MM.1S (cell line): ENCODE measurements around the gene HECTD4.

Experiments
- CTCF ChIP-seq: fragments of 300-600 bp; sonication (generic); IDR thresholded peaks from 2 replicates; pipeline ENCODE4 v1.5.1; 2016; ENCODE audit warnings: antibody characterized with exemption, low read length, mixed read lengths
- EZH2 ChIP-seq: fragments of 300-600 bp; sonication (generic); optimal IDR thresholded peaks from 2 replicates; pipeline ENCODE3; 2017; ENCODE audit warnings: low read depth, mild to moderate bottlenecking, antibody characterized with exemption, low read length, mixed read lengths
- EZH2phosphoT487 ChIP-seq: fragments of 300-600 bp; sonication (generic); IDR thresholded peaks from 2 replicates; pipeline ENCODE4 v1.6.1; 2018; ENCODE audit warnings: antibody characterized with exemption, low read length

- TF ChIP-seq CTCF (no peak), EZH2 (no peak), EZH2phosphoT487 (no peak)
Observed at GRCh38 chr12:112347581-112347982, 34.6 kb downstream of the HECTD4 start.
